C4-2B (cell line): ENCODE measurements around the gene CCDC148.
"Not testable (repeated sequence)": the region's sequence is repeated elsewhere in the genome, so short reads cannot be mapped to it uniquely, and the experiment has no call there.

Source experiments
- ZFX ChIP-seq: fragments of 450-650 bp; IDR thresholded peaks from 2 replicates; pipeline ENCODE4 v1.6.1; 2017
- TF ChIP-seq, protein P1 (sequence below): fragments of 450-650 bp; conservative IDR thresholded peaks from 2 replicates; pipeline ENCODE4 v1.5.1; 2017; ENCODE audit warnings: mild to moderate bottlenecking

DNA sequence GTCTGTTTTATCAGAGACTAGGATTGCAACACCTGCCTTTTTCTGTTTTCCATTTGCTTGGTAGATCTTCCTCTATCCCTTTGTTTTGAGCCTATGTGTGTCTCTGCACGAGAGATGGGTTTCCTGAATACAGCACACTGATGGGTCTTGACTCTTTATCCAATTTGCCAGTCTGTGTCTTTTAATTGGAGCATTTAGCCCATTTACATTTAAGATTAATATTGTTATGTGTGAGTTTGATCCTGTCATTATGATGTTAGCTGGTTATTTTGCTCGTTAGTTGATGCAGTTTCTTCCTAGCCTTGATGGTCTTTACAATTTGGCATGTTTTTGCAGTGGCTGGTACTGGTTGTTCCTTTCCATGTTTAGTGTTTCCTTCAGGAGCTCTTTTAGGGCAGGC is 124.8 kb downstream of the CCDC148 start:
- TF ChIP-seq, protein P1, sequence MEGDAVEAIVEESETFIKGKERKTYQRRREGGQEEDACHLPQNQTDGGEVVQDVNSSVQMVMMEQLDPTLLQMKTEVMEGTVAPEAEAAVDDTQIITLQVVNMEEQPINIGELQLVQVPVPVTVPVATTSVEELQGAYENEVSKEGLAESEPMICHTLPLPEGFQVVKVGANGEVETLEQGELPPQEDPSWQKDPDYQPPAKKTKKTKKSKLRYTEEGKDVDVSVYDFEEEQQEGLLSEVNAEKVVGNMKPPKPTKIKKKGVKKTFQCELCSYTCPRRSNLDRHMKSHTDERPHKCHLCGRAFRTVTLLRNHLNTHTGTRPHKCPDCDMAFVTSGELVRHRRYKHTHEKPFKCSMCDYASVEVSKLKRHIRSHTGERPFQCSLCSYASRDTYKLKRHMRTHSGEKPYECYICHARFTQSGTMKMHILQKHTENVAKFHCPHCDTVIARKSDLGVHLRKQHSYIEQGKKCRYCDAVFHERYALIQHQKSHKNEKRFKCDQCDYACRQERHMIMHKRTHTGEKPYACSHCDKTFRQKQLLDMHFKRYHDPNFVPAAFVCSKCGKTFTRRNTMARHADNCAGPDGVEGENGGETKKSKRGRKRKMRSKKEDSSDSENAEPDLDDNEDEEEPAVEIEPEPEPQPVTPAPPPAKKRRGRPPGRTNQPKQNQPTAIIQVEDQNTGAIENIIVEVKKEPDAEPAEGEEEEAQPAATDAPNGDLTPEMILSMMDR = not testable (repeated sequence)
- not testable (repeated sequence) for TF ChIP-seq ZFX
